Dedifferentiated amniotic fluid mesenchymal stem cell (primary cell): ENCODE measurements around the gene HNF1A.
"Not testable (repeated sequence)": the region's sequence is repeated elsewhere in the genome, so short reads cannot be mapped to it uniquely, and the experiment has no call there.

Experiments used
- DNase-seq: peaks from one replicate; pipeline ENCODE4 v3.0.0-alpha.2; 2016; ENCODE audit errors: extremely low spot score

HNF1A gene, protein sequence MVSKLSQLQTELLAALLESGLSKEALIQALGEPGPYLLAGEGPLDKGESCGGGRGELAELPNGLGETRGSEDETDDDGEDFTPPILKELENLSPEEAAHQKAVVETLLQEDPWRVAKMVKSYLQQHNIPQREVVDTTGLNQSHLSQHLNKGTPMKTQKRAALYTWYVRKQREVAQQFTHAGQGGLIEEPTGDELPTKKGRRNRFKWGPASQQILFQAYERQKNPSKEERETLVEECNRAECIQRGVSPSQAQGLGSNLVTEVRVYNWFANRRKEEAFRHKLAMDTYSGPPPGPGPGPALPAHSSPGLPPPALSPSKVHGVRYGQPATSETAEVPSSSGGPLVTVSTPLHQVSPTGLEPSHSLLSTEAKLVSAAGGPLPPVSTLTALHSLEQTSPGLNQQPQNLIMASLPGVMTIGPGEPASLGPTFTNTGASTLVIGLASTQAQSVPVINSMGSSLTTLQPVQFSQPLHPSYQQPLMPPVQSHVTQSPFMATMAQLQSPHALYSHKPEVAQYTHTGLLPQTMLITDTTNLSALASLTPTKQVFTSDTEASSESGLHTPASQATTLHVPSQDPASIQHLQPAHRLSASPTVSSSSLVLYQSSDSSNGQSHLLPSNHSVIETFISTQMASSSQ

GRCh38 chr12:120978296-120979219 lies at the start of gene HNF1A:
Gene HNF1A, plus strand, starts transcription at chr12:120978543. Its CDS starts 226 bp downstream, at chr12:120978769.
- DNase-seq = no peak

- DNase-seq = no peak
Observed at GRCh38 chr12:120928864-120929652, 49.3 kb upstream of the HNF1A start.

GRCh38 chr12:120930032-120930431 lies 48.3 kb upstream of the HNF1A start:
- DNase-seq = no peak

- no peak for DNase-seq
Observed at GRCh38 chr12:120932058-120932457, 46.3 kb upstream of the HNF1A start.

DNA sequence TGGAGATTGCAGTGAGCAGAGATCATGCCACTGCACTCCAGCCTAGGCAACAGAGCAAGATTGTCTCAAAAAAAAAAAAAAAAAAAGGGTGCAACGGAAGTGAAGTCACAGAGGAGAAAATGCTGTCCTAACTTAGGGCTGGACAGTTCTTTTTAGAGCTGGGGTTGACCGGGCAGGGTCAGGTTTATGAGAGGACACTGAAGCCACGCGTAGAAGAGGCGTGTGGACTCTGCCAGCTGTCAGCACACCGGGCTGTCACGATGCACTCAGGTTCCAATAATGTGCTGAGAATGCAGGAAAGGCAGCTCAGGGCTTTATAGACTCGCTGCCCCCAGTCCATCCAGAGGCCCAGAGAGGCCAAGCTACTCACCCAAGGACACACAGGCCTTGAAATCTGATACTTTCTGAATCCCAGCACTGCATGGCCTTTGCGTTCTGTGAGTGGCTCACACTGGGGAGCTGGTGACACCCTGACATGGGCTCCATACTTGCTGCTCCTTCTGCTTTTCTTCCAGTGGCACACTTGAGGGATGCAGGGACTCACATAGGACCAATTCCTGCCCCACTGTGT lies 45.3 kb upstream of the HNF1A start:
- DNase-seq = no peak

- DNase-seq = no peak
Observed at GRCh38 chr12:120933786-120934185, 44.6 kb upstream of the HNF1A start.

GRCh38 chr12:120936197-120936596 lies 42.1 kb upstream of the HNF1A start:
- DNase-seq = no peak

GRCh38 chr12:120938496-120938895 lies 39.8 kb upstream of the HNF1A start:
- no peak for DNase-seq

- DNase-seq = no peak
Observed at GRCh38 chr12:120939523-120939922, 38.8 kb upstream of the HNF1A start.

GRCh38 chr12:120940006-120940405 lies 38.3 kb upstream of the HNF1A start:
- DNase-seq = no peak

GRCh38 chr12:120940799-120941198 lies 37.5 kb upstream of the HNF1A start:
- no peak for DNase-seq

- no peak for DNase-seq
Observed at GRCh38 chr12:120941412-120941811, 36.9 kb upstream of the HNF1A start.

DNA sequence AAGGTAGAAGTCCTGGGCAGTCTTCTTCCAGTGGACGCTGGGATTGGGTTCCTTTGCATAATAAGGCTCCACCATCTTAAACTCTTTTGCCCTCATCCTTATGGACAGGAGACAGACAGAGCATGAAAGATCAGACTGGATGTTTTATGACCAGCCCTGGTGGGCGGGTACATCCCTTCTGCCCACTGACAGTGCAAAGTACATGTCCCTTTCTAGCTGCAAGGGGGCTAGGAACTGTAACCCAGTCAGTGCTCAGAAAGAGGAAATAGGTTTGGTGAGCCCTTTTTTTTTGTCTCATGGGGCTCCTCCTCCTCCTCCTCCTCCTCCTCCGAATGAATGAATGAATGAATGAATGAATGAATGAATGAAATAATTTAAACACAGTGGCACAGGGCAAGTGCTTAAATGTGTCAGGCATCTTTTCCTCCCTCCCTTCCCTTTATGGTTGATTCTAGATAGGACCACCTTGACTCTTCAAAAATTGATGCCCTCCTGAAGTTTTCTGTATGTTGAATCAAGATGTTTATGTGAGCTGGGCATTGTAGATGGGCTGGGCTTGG lies 36.4 kb upstream of the HNF1A start:
- DNase-seq = no peak

DNA sequence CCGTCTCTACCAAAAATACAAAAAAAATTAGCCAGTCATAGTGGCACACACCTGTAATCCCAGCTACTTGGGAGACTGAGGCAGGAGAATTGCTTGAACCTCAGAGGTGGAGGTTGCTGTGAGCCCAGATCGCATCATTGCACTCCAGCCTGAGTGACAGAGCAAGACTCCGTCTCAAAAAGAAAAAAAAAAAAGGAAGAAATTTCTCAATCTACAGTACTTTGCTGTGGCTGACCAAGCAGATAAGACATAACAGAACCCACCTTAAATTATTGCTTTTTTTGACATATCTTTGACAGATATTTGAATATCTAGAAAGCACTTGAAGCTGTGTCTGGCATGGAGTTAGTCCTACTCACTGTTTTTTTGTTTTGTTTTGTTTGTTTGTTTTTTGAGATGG lies 34.9 kb upstream of the HNF1A start:
- no peak for DNase-seq

DNA sequence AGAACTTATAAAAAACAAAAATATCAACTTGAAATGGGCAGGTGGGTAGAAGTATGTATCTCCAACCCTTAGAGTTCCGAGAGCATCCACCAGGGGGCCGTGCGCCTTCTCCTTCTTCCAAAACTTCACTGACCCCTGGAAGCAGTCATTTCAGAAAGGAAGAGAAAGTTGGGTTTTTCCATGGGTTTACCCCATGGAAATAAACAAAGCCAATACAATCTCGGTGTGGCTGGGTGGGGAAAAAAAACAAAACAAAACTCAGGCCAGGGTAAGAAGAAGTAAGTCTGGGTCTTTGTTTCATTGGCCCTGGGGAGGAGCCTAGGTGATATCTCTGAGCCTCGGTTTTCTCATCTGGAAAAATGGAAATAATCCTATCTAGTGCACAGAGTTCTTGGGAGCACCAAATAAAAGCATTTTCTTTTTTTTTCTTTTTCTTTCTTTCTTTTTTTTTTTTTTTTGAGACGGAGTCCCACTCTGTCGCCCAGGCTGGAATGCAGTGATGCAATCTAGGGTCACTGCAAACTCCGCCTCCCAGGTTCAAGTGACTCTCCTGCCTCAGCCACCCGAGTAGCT lies 33.6 kb upstream of the HNF1A start:
- no peak for DNase-seq

- not testable (repeated sequence) for DNase-seq
Observed at GRCh38 chr12:120945516-120945915, 32.8 kb upstream of the HNF1A start.

GRCh38 chr12:120950260-120950799 lies 28.0 kb upstream of the HNF1A start:
- DNase-seq = not testable (repeated sequence)

- no peak for DNase-seq
Observed at GRCh38 chr12:120950807-120951206, 27.5 kb upstream of the HNF1A start.

GRCh38 chr12:120955232-120955631 lies 23.1 kb upstream of the HNF1A start:
- DNase-seq = no peak
